Common myeloid progenitor, CD34-positive (primary cell): Measurements from ENCODE around the gene SV2B.

Experiments
- CTCF ChIA-PET: fragments of 350-600 bp; sonication (Branson Sonifier 250); formaldehyde crosslinking; loops from one replicate; lab custom pipeline; 2021; ENCODE audit warnings: antibody characterized with exemption; lab: Charles Lee
- POLR2A ChIA-PET: fragments of 350-600 bp; sonication (Branson Sonifier 250); formaldehyde crosslinking; loops from one replicate; lab custom pipeline; 2021; ENCODE audit warnings: antibody characterized with exemption; lab: Charles Lee
- DNase-seq, 3 donors: peaks; one replicate each; pipeline versions ENCODE4 v3.0.0 to v3.0.0-alpha.2; 2013
- H3K27ac ChIP-seq, 2 experiments: 1 replicate in 1 of 2; 2 replicates in 1 of 2; pipeline ENCODE4 v1.7.0; 2013; ENCODE audit warnings: inconsistent platforms in 2 of 2, low read length in 2 of 2, mild to moderate bottlenecking in 2 of 2, low read depth in 1 of 2, moderate library complexity in 1 of 2; ENCODE audit not compliant: severe bottlenecking in 2 of 2, insufficient read depth in 1 of 2, poor library complexity in 1 of 2
- H3K27me3 ChIP-seq, 5 experiments: replicated peaks in 2 of 5; 1 replicate in 3 of 5; 2 replicates in 2 of 5; pipeline versions ENCODE4 v1.6.1 to v1.7.0; 2013; ENCODE audit warnings: low read length in 4 of 5, mild to moderate bottlenecking in 2 of 5, moderate library complexity in 2 of 5, inconsistent platforms in 1 of 5; ENCODE audit not compliant: insufficient read depth in 5 of 5, control insufficient read depth in 4 of 5
- H3K36me3 ChIP-seq, 4 experiments: 1 replicate in 2 of 4; 2 replicates in 2 of 4; pipeline versions ENCODE4 v1.6.1 to v1.7.0; 2013; ENCODE audit warnings: low read length in 3 of 4, control low read depth in 1 of 4, mild to moderate bottlenecking in 1 of 4; ENCODE audit not compliant: control insufficient read depth in 4 of 4, insufficient read depth in 4 of 4
- H3K4me1 ChIP-seq, 4 experiments: 1 replicate in 3 of 4; 2 replicates in 1 of 4; pipeline versions ENCODE4 v1.6.1 to v1.7.1; 2013; ENCODE audit warnings: low read length in 3 of 4, mild to moderate bottlenecking in 3 of 4, control low read depth in 1 of 4, inconsistent platforms in 1 of 4, moderate library complexity in 1 of 4; ENCODE audit not compliant: control insufficient read depth in 4 of 4, insufficient read depth in 4 of 4; ENCODE audit errors: control extremely low read depth in 1 of 4
- H3K4me3 ChIP-seq, 7 experiments: 1 replicate in 4 of 7; 2 replicates in 3 of 7; pipeline versions ENCODE4 v1.5.1 to v1.7.0; 2013; ENCODE audit warnings: mild to moderate bottlenecking in 7 of 7, low read length in 6 of 7, moderate library complexity in 6 of 7, inconsistent platforms in 2 of 7, low read depth in 2 of 7, control low read depth in 1 of 7; ENCODE audit not compliant: insufficient read depth in 4 of 7, control insufficient read depth in 1 of 7; ENCODE audit errors: extremely low read depth in 1 of 7
- H3K9me3 ChIP-seq, 5 experiments: 1 replicate in 4 of 5; 2 replicates in 1 of 5; pipeline versions ENCODE4 v1.6.1 to v1.7.1; 2013; ENCODE audit warnings: low read length in 4 of 5, mild to moderate bottlenecking in 2 of 5, inconsistent platforms in 1 of 5, low read depth in 1 of 5, moderate library complexity in 1 of 5; ENCODE audit not compliant: control insufficient read depth in 4 of 5, insufficient read depth in 2 of 5; ENCODE audit errors: control extremely low read depth in 1 of 5
- WGBS: methylation state at CpG from one replicate; pipeline ENCODE4 v1.1.5; 2013; ENCODE audit not compliant: insufficient coverage; 5-methylcytosine and 5-hydroxymethylcytosine counted together

Gene SV2B

DNA sequence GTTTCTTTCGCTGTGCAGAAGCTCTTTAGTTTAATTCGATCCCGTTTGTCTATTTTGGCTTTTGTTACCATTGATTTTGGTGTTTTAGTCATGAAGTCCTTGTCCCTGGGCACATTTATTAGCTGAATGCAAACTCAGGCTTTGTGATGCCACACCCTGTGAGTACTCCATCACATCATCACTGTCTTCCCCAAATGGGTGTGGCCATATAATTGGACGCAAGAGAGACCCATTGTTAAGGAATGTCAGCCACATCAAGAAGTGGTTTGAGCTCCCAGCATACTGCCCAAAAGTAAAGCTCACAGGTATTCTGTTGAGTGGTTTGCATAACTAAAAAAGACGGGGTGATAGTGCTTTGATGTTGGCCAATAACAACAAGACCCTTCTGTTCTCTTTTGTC lies 245.7 kb downstream of the SV2B start:
- CTCF ChIA-PET = no interaction called here
- Histone ChIP-seq H3K9me3 (no peaks in the 10 kb centered on the region), H3K4me3 (no peak overlapping the region), H3K27me3 (no peaks in the 10 kb centered on the region), H3K4me1 (peaks cover 7 to 29% (median 12%) of the 10 kb centered on the region in 4 experiments), H3K36me3 (no peaks in the 10 kb centered on the region), H3K27ac (no peak overlapping the region)
- 100% methylated on average over 1 of the region's 5 CpGs for WGBS
- no peak for DNase-seq
- POLR2A ChIA-PET = no interaction called here

DNA sequence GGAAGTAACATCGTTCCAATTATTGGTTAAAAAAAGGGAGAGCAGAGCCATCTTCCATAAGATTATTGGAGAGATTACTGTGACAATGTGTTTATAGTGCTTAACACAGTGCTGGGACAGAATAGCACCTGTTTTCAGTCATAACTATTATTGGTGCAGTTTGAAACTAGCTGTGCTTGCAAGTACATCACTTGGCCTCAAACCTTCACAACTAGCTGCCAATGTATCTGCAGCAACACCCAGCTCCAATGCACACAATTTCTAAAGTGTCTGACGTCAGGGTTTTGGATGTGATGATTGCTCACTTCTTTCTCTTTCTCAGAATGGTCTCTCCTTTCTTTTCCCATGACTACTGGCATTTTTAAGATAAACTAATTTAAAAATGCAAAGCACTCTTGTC lies 246.2 kb downstream of the SV2B start:
- POLR2A ChIA-PET = no interaction called here
- 86% methylated on average over 2 of the region's 2 CpGs for WGBS

GRCh38 chr15:91348752-91349500 lies 248.9 kb downstream of the SV2B start:
- ChIA-PET CTCF (no interaction called here), POLR2A (no interaction called here)
- Histone ChIP-seq H3K4me3 (no peak overlapping the region), H3K9me3 (no peaks in the 10 kb centered on the region), H3K27me3 (no peaks in the 10 kb centered on the region), H3K4me1 (peaks cover 7 to 29% (median 12%) of the 10 kb centered on the region in 4 experiments), H3K27ac (no peak overlapping the region), H3K36me3 (no peaks in the 10 kb centered on the region)
- peak in 2 of 3 donors; percentile 60 for DNase-seq
- 27% methylated on average over 3 of the region's 3 CpGs for WGBS

More for the DNA sequence above, 246.2 kb downstream of the SV2B start:
- Histone ChIP-seq H3K36me3 (no peaks in the 10 kb centered on the region), H3K27me3 (no peaks in the 10 kb centered on the region), H3K27ac (no peak overlapping the region), H3K4me1 (peaks cover 7 to 29% (median 12%) of the 10 kb centered on the region in 4 experiments), H3K9me3 (no peaks in the 10 kb centered on the region), H3K4me3 (no peak overlapping the region)
- CTCF ChIA-PET = no interaction called here
- DNase-seq = no peak
